HepG2 (cell line): Measurements from ENCODE around the gene GRPEL2. TPM values are rescaled to one million over a fixed set of nuclear protein-coding genes. Genes with fewer than 3 reads are reported as not detected.

Experiments used
- ATAC-seq: fragments of 200-7000 bp; cut with Tn5 transposase; 3 replicates; pipeline ENCODE4 v1.9.1; 2020; ENCODE audit warnings: mild to moderate bottlenecking, moderate library complexity
- BruUV-seq: library from RNA; stranded (reverse); fragments of 400-500 nt; replicated peaks from 2 replicates; lab custom pipeline; 2021; lab: Mats Ljungman, UMichigan
- CTCF ChIA-PET: fragments of 300-600 bp; formaldehyde crosslinking; extraction: SDS; loops from one replicate; lab custom pipeline; 2021; ENCODE audit warnings: low total read pairs, inconsistent platforms, low intra/inter-chr PET ratio; lab: Yijun Ruan, JAX
- POLR2A ChIA-PET: fragments of 350-600 bp; sonication (Branson Sonifier 250); formaldehyde crosslinking; loops from one replicate; lab custom pipeline; 2020; ENCODE audit warnings: antibody characterized with exemption, inconsistent platforms; lab: Yijun Ruan, JAX
- DNase-seq: peaks from one replicate; pipeline ENCODE4 v3.0.0-alpha.2; 2015; ENCODE audit warnings: low spot score
- FAIRE-seq: peaks from 3 replicates; lab custom pipeline; 2011; peaks lifted over from hg19 to GRCh38; lab: Jason Lieb, UNC
- H2AFZ ChIP-seq: one replicate; pipeline ENCODE4 v1.6.1; 2011; ENCODE audit warnings: low read length, inconsistent platforms
- H3K27ac ChIP-seq: fragments of 300-600 bp; 3 replicates; pipeline ENCODE4 v1.8.0; 2011; ENCODE audit warnings: mixed run types, mild to moderate bottlenecking, mixed read lengths, low read length, inconsistent platforms; ENCODE audit not compliant: insufficient read depth; ENCODE audit errors: extremely low read length
- H3K27me3 ChIP-seq, 2 experiments: fragments of 200-600 bp in 1 of 2; 2 replicates in 1 of 2; 3 replicates in 1 of 2; pipeline versions ENCODE4 v1.6.0 to v1.8.0; 2011; ENCODE audit warnings: low read length in 2 of 2, mild to moderate bottlenecking in 2 of 2, moderate library complexity in 2 of 2, inconsistent platforms in 1 of 2; ENCODE audit not compliant: insufficient read depth in 2 of 2, control insufficient read depth in 1 of 2
- H3K36me3 ChIP-seq, 2 experiments: fragments of 200-600 bp in 1 of 2; replicated peaks in 1 of 2; 2 replicates in 1 of 2; 3 replicates in 1 of 2; pipeline versions ENCODE4 v1.5.1 to v1.8.0; 2011; ENCODE audit warnings: low read length in 2 of 2, inconsistent platforms in 1 of 2; ENCODE audit not compliant: insufficient read depth in 2 of 2, control insufficient read depth in 1 of 2
- H3K4me1 ChIP-seq: 2 replicates; pipeline ENCODE4 v1.5.1; 2012; ENCODE audit warnings: low read length, inconsistent platforms; ENCODE audit not compliant: insufficient read depth
- H3K4me2 ChIP-seq: 2 replicates; pipeline ENCODE4 v1.6.0; 2011; ENCODE audit warnings: low read depth, low read length, inconsistent platforms
- H3K4me3 ChIP-seq, 3 experiments: fragments of 200-600 bp in 1 of 3; sonication (generic), shearing (Covaris generic) in 1 of 3; replicated peaks in 1 of 3; 2 replicates each; pipeline ENCODE4 v1.5.1; 2011 to 2016; ENCODE audit warnings: low read length in 3 of 3, inconsistent platforms in 2 of 3, low read depth in 2 of 3, mild to moderate bottlenecking in 2 of 3, control low read depth in 1 of 3, mixed read lengths in 1 of 3; ENCODE audit not compliant: insufficient read depth in 1 of 3
- H3K79me2 ChIP-seq: one replicate; pipeline ENCODE4 v1.6.1; 2011; ENCODE audit warnings: low read length, inconsistent platforms; ENCODE audit not compliant: insufficient read depth
- H3K9ac ChIP-seq: 2 replicates; pipeline ENCODE4 v1.6.0; 2011; ENCODE audit warnings: mild to moderate bottlenecking, low read depth, low read length, inconsistent platforms; ENCODE audit not compliant: insufficient read depth
- H3K9me3 ChIP-seq: 2 replicates; pipeline ENCODE4 v1.5.1; 2012; ENCODE audit warnings: mild to moderate bottlenecking, low read length
- H4K20me1 ChIP-seq: 2 replicates; pipeline ENCODE4 v1.6.0; 2011; ENCODE audit warnings: inconsistent platforms, mild to moderate bottlenecking, low read length, moderate library complexity; ENCODE audit not compliant: insufficient read depth
- BRF2 ChIP-seq: sonication (generic); formaldehyde crosslinking; IDR thresholded peaks from 2 replicates; pipeline ENCODE4 v1.8.1; 2022; ENCODE audit warnings: mild to moderate bottlenecking, missing genetic modification reagents
- EP300 ChIP-seq, 3 experiments: sonication (generic) in 1 of 3; formaldehyde crosslinking in 1 of 3; IDR thresholded peaks; 2 replicates each; pipeline versions ENCODE4 v1.5.1 to v1.6.1; 2011 to 2020; ENCODE audit warnings: low read depth in 2 of 3, low read length in 2 of 3, borderline replicate concordance in 1 of 3, improper control_type of control experiment in 1 of 3, mild to moderate bottlenecking in 1 of 3, missing genetic modification reagents in 1 of 3, moderate library complexity in 1 of 3
- MEF2D ChIP-seq: sonication (generic); formaldehyde crosslinking; IDR thresholded peaks from 2 replicates; pipeline ENCODE4 v1.5.1; 2020; ENCODE audit warnings: mild to moderate bottlenecking, missing genetic modification reagents
- NR2F6 ChIP-seq, 2 experiments: IDR thresholded peaks; 2 replicates each; pipeline ENCODE4 v1.6.1; 2016; ENCODE audit warnings: antibody characterized with exemption in 1 of 2, mild to moderate bottlenecking in 1 of 2
- PLRG1 ChIP-seq: fragments of 450-650 bp; conservative IDR thresholded peaks from 2 replicates; pipeline ENCODE4 v1.6.1; 2016
- REXO4 ChIP-seq: sonication (generic); formaldehyde crosslinking; IDR thresholded peaks from 2 replicates; pipeline ENCODE4 v1.8.0; 2022; ENCODE audit warnings: missing genetic modification reagents, mild to moderate bottlenecking, borderline replicate concordance
- RXRA ChIP-seq: sonication (generic); formaldehyde crosslinking; IDR thresholded peaks from 2 replicates; pipeline ENCODE4 v1.5.1; 2020; ENCODE audit warnings: missing genetic modification reagents
- SMARCC2 ChIP-seq: fragments of 450-650 bp; IDR thresholded peaks from 2 replicates; pipeline ENCODE4 v1.6.1; 2017; ENCODE audit warnings: antibody characterized with exemption, mild to moderate bottlenecking
- SP4 ChIP-seq: sonication (generic); formaldehyde crosslinking; IDR thresholded peaks from 2 replicates; pipeline ENCODE4 v1.8.1; 2023; ENCODE audit warnings: mild to moderate bottlenecking, missing genetic modification reagents
- TCF12 ChIP-seq, 2 experiments: fragments of 450-650 bp in 1 of 2; sonication (generic) in 1 of 2; formaldehyde crosslinking in 1 of 2; IDR thresholded peaks; 2 replicates each; pipeline versions ENCODE4 v1.6.1 to v1.8.0; 2017 to 2022; ENCODE audit warnings: antibody characterized with exemption in 1 of 2, mild to moderate bottlenecking in 1 of 2, missing genetic modification reagents in 1 of 2, moderate library complexity in 1 of 2
- TERF1 ChIP-seq: sonication (generic); formaldehyde crosslinking; IDR thresholded peaks from 2 replicates; pipeline ENCODE4 v1.8.0; 2022; ENCODE audit warnings: mild to moderate bottlenecking, missing genetic modification reagents, moderate library complexity
- THYN1 ChIP-seq: sonication (generic); formaldehyde crosslinking; IDR thresholded peaks from 2 replicates; pipeline ENCODE4 v1.8.1; 2023; ENCODE audit warnings: low read depth, mild to moderate bottlenecking, moderate library complexity, missing genetic modification reagents, borderline replicate concordance
- ZBTB14 ChIP-seq: sonication (generic); formaldehyde crosslinking; IDR thresholded peaks from 2 replicates; pipeline ENCODE4 v1.4.0; 2020; ENCODE audit warnings: missing genetic modification reagents
- ZBTB3 ChIP-seq: sonication (generic); formaldehyde crosslinking; IDR thresholded peaks from 2 replicates; pipeline ENCODE4 v1.4.0; 2020; ENCODE audit warnings: low read depth, mild to moderate bottlenecking, moderate library complexity, missing genetic modification reagents, borderline replicate concordance
- ZNF101 ChIP-seq: sonication (generic); formaldehyde crosslinking; IDR thresholded peaks from 2 replicates; pipeline ENCODE4 v1.4.0; 2020; ENCODE audit warnings: mild to moderate bottlenecking, low read depth, missing genetic modification reagents, borderline replicate concordance
- ZNF30 ChIP-seq: sonication (generic); formaldehyde crosslinking; IDR thresholded peaks from 2 replicates; pipeline ENCODE4 v1.5.0; 2020; ENCODE audit warnings: mild to moderate bottlenecking, missing genetic modification reagents
- ZNF513 ChIP-seq: sonication (generic); formaldehyde crosslinking; conservative IDR thresholded peaks from 2 replicates; pipeline ENCODE4 v1.5.0; 2020; ENCODE audit warnings: missing genetic modification reagents
- ZNF580 ChIP-seq: IDR thresholded peaks from 2 replicates; pipeline ENCODE4 v1.6.1; 2016; ENCODE audit warnings: low read depth, borderline replicate concordance
- ZNF605 ChIP-seq: sonication (generic); formaldehyde crosslinking; IDR thresholded peaks from 2 replicates; pipeline ENCODE4 v1.8.0; 2022; ENCODE audit warnings: mild to moderate bottlenecking, missing genetic modification reagents
- WGBS: methylation state at CpG from one replicate; pipeline ENCODE4 v1.1.6; 2017; ENCODE audit warnings: low lambda C conversion rate; 5-methylcytosine and 5-hydroxymethylcytosine counted together
- in situ Hi-C: cut with HindIII; loops from 2 replicates; pipeline ENCODE4 v1.10.0; 2017; ENCODE audit warnings: low pct_unique_long_range_greater_than_20kb; ENCODE audit not compliant: extremely low pct_ligation_motif_present
- intact Hi-C: fragments of 100-400 bp; cut with micrococcal nuclease; formaldehyde crosslinking; loops from one replicate; pipeline ENCODE4 v1.10.0; 2022; ENCODE audit not compliant: unreplicated experiment
- polyA plus RNA-seq, 8 experiments: library from polyadenylated mRNA; depleted of rRNA in 3 of 8; stranded (reverse) in 7 of 8; unstranded in 1 of 8; fragments of >200 nt; fragmentation: Illumina TruSeq in 4 of 8; extraction: Trizol in 4 of 8; gene quantifications; 2 replicates each; pipeline versions ENCODE4 v1.2.1 to v1.2.3, GENCODE V29; 2011 to 2016; ENCODE audit warnings: low read depth in 4 of 8, missing spikeins in 1 of 8, mixed read lengths in 1 of 8; ENCODE audit not compliant: insufficient read depth in 1 of 8
- total RNA-seq, 5 experiments: library from RNA; depleted of rRNA; stranded (reverse); fragments of >200 nt; fragmentation: Illumina TruSeq; extraction: Trizol; gene quantifications; 2 replicates each; pipeline ENCODE4 v1.2.3, GENCODE V29; 2016; ENCODE audit warnings: low read depth in 1 of 5

The GRPEL2 gene
- total and polyA plus RNA-seq, 2 of the 13 experiments (the other 11 are each of a cell fraction or from before 2014, with no cell fraction given): 13.1 to 16.6 TPM

GRCh38 chr5:149298163-149298562, 47.1 kb upstream of the GRPEL2 start:
- H3K36me3 ChIP-seq: no peaks in the 10 kb centered on the region
- BruUV-seq: no TSS peak
- DNase-seq (no peak), ATAC-seq (no peak), FAIRE-seq (no peak)
- H3K79me2 ChIP-seq: no peaks in the 10 kb centered on the region
- no peaks in the 10 kb centered on the region for H4K20me1 ChIP-seq
- ChIA-PET POLR2A (no interaction called here), CTCF (no interaction called here)
- WGBS: 20% methylated on average over 1 of the region's 1 CpG
- peaks cover 27% of the 10 kb centered on the region for H3K4me1 ChIP-seq
- H2AFZ ChIP-seq: no peak overlapping the region
- no peaks in the 10 kb centered on the region for H3K27me3 ChIP-seq
- in situ Hi-C loops (no loop called here), intact Hi-C loops (no loop called here)
- no peak overlapping the region for H3K4me2 ChIP-seq
- no peaks in the 10 kb centered on the region for H3K9me3 ChIP-seq
- H3K4me3 ChIP-seq: no peak overlapping the region
- H3K27ac ChIP-seq: no peak overlapping the region
- no peak overlapping the region for H3K9ac ChIP-seq
- TF ChIP-seq TERF1 (CRISPR knock-in tag) (no peak), BRF2 (CRISPR knock-in tag) (no peak), ZBTB14 (CRISPR knock-in tag) (no peak), NR2F6 (IDR thresholded peaks at IDR 0.05) (no peak), NR2F6 (CRISPR knock-in tag; IDR thresholded peaks at IDR 0.05) (no peak), SP4 (CRISPR knock-in tag) (no peak), ZNF30 (CRISPR knock-in tag) (no peak), ZNF580 (CRISPR knock-in tag) (no peak), ZBTB3 (CRISPR knock-in tag) (no peak), TCF12 (IDR thresholded peaks at IDR 0.05) (no peak), TCF12 (CRISPR knock-in tag; IDR thresholded peaks at IDR 0.05) (no peak), EP300 (IDR thresholded peaks at IDR 0.05; ENCODE audit: low read depth in 2 of 2, low read length in 2 of 2) (no peak), EP300 (CRISPR knock-in tag; IDR thresholded peaks at IDR 0.05; ENCODE audit: borderline replicate concordance) (no peak), MEF2D (CRISPR knock-in tag) (no peak), SMARCC2 (no peak), RXRA (CRISPR knock-in tag) (no peak), ZNF101 (CRISPR knock-in tag) (no peak), PLRG1 (no peak), THYN1 (CRISPR knock-in tag) (no peak), ZNF605 (CRISPR knock-in tag) (no peak), ZNF513 (no peak), REXO4 (CRISPR knock-in tag) (no peak)
